LNCaP clone FGC (cell line): Measurements from ENCODE around the gene HTR4.

Experiments
- DNase-seq: peaks from one replicate; pipeline ENCODE4 v3.0.0-alpha.2; 2011; ENCODE audit warnings: low read depth
- H3K4me3 ChIP-seq: 2 replicates; pipeline ENCODE4 v1.5.1; 2011; ENCODE audit warnings: mild to moderate bottlenecking, low read depth, low read length, control low read depth
- CTCF ChIP-seq: IDR thresholded peaks from 2 replicates; pipeline ENCODE4 v1.5.1; 2012; ENCODE audit warnings: mild to moderate bottlenecking; ENCODE audit not compliant: control insufficient read depth, insufficient read depth; ENCODE audit errors: extremely low read depth

HTR4 gene

GRCh38 chr5:148626081-148626613, 28.2 kb downstream of the HTR4 start:
- DNase-seq, result no peak
- no peak for TF ChIP-seq CTCF
- no peak overlapping the region for H3K4me3 ChIP-seq

GRCh38 chr5:148625250-148625649, 29.1 kb downstream of the HTR4 start:
- no peak overlapping the region for H3K4me3 ChIP-seq
- TF ChIP-seq CTCF, result no peak
- DNase-seq, result no peak

- H3K4me3 ChIP-seq, result no peak overlapping the region
- TF ChIP-seq CTCF, result no peak
- DNase-seq, result no peak
Observed at GRCh38 chr5:148623741-148624140, 30.6 kb downstream of the HTR4 start.

- no peak overlapping the region for H3K4me3 ChIP-seq
- no peak for DNase-seq
- TF ChIP-seq CTCF, result no peak
Observed at GRCh38 chr5:148623101-148623500, 31.2 kb downstream of the HTR4 start.

GRCh38 chr5:148620696-148621095, 33.6 kb downstream of the HTR4 start:
- no peak for DNase-seq
- no peak overlapping the region for H3K4me3 ChIP-seq
- no peak for TF ChIP-seq CTCF

- H3K4me3 ChIP-seq, result no peak overlapping the region
- no peak for DNase-seq
- no peak for TF ChIP-seq CTCF
Observed at GRCh38 chr5:148620091-148620490, 34.2 kb downstream of the HTR4 start.

- no peak overlapping the region for H3K4me3 ChIP-seq
- no peak for DNase-seq
- no peak for TF ChIP-seq CTCF
Observed at GRCh38 chr5:148619484-148619883, 34.8 kb downstream of the HTR4 start.
